AML-193 (cell line): ENCODE data around the gene LZTR1.

Experiments
- DNase-seq, 2 experiments: peaks; one replicate each; lab custom pipeline; 2025; lab: John Stamatoyannopoulos, UW

Gene LZTR1

DNA sequence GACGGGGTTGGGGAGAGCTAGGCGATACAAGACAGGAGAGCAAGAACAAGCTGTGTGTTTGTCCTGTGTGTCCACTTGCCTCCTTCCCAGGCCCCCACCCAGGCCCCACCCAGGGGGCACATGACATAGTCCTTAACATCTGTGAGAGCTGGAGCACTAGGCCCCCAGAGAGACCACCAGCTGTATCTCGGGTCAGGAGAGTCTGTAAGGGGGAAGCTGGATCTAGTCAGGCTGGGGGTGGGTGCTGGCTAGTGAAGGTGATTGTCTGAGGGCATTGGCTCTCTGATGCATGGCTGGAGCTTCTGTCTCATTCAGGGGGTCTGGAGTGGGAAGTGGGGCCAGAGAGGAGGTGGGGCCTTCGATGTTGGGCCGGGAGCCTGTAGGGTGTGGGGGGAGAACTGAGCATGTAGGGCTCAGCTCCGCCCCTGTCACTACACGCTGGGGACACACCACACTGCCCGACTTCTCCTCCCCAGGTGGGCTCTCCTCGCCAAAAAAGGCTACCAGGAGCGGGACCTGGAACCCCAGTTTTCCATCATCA is 33.4 kb downstream of the LZTR1 start:
- no peak for DNase-seq

DNA sequence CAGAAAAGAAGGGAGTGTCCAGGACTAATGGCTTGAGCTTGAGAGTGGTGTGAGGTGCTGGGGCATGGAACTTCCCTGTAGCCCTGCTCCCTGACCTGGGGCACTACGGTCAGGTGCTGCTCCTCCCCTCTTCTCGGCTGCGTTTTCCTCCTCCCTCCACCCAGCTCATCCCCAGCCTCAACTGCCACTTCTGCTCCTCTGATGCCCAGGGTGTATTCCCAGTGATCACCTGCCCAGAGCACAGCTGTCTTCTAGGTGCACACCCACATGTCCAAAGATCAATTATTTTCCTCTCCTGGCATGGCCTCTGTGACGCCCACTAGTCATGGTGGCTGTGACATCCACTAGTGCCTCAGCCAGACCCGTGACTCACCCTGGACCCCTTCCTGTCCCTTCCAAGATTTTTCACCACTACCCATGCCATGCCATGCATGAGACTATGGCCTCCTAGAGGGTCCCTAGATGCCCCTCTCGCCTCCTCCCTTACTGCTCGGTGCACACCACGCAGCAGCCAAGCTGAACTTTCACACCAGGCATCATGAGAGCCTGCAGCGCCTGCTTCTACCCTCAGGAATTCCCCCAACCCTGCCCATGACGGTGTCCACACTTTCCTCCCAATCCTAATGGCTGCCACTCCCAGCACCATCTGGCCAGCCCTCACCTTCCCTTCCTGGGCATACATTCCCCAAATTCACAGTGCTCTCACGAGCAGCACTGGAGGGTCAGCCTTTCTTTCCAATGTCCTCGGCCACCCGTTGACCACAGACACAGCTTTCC is 34.7 kb downstream of the LZTR1 start:
- DNase-seq = no peak

DNA sequence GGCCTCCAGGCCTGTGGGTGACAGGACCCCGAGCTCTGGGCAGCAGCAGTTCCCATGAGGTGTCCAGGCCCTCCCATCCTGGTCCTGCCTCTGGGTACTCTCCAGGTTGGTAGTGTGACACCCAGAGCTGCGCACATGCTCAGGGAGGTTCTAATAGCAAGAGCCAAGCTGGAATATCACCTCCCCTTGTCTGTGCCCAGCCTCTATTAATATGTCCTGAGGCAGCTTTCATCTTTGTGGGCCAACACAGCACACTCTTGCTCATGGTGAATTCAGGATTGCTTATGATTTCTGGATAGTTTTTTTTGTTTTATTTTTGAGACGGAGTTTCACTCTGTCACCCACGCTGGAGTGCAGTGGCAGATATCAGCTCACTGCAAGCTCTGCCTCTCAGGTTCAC is 36.2 kb downstream of the LZTR1 start:
- DNase-seq = no peak

DNA sequence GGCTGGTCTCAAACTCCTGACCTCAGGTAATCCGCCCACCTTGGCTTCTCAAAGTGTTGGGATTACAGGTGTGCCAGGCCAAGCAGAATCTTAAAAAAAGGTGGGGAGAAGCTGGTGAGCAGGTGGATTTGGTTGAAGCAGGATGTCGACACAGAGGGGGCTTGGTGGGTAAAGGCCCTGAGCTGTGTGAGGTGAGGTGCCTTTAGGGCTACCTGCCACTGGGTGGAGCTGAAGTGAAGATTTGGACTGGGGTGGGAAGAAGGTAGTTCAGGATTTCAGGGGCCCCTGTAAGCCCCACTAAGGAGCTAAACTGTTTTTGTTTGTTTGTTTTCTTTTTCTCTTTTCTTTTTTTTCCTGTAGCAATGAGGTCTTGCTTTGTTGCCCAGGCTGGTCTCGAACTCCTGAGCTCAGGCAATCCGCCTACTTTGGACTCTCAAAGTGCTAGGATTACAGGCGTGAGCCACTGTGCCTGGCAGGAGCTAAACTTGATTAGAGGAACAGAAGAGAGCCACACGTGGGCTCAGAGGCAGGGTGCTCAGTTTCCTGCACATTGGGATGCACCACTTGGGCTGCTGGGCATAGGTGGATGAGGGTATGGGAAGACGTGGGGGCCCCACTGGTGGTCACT is 38.8 kb downstream of the LZTR1 start:
- DNase-seq = peak; percentile 11 to 19

DNA sequence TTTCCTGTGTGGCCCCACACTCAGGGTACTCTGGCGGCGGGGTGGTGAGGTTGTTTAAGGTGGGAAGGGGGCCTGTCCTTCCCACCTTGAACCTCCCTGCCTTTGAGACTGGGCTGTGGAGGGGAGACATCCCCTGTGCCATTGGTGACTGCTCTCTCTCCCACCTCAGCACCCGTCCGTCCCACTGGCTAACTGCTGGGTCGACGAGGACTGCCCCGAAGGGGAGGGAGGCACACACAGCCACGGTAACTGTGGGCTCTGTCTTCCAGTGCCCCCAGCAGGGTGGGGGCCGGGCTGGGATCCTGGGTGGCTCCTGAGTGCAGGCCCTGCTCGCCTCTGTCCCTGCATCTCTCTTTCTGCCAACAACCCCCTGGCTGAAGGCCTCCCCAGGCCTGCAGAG is 40.4 kb downstream of the LZTR1 start:
- no peak for DNase-seq

DNA sequence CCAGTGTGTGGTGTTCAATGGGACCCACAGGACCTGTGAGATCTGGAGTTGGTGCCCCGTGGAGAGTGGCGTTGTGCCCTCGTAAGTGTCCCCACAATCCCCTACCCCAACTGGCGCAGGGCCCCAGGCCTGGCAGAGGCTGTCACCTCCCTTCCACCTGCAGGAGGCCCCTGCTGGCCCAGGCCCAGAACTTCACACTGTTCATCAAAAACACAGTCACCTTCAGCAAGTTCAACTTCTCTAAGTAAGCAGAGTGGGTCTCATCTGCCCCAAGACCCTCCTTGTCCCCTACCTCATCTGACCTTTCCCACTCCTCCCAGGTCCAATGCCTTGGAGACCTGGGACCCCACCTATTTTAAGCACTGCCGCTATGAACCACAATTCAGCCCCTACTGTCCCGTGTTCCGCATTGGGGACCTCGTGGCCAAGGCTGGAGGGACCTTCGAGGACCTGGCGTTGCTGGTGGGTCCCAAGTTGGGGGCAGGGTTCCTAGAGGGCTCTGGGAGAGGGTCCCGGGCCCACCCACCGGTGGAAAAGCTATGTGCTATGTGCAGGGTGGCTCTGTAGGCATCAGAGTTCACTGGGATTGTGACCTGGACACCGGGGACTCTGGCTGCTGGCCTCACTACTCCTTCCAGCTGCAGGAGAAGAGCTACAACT is 41.0 kb downstream of the LZTR1 start:
- no peak for DNase-seq

DNA sequence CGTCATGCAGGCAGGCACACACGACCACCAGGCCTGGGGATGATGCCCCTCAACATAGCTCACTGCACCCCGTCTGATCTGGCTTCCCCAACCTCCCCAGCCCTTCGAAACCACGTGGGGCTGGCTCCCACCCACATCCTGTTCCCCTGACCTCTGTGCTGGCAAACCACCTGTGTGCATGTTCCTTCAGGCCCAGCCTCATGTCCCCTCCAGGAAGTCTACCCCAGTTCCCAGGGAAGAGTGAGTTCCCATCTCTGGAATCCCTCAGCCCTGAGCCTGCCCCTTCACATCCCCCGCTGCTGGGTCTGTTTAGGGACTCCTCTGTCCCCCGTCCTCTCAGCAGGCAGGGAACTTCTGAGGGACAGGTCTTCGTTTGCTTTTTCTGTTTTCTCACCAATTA is 43.2 kb downstream of the LZTR1 start:
- DNase-seq = no peak

DNA sequence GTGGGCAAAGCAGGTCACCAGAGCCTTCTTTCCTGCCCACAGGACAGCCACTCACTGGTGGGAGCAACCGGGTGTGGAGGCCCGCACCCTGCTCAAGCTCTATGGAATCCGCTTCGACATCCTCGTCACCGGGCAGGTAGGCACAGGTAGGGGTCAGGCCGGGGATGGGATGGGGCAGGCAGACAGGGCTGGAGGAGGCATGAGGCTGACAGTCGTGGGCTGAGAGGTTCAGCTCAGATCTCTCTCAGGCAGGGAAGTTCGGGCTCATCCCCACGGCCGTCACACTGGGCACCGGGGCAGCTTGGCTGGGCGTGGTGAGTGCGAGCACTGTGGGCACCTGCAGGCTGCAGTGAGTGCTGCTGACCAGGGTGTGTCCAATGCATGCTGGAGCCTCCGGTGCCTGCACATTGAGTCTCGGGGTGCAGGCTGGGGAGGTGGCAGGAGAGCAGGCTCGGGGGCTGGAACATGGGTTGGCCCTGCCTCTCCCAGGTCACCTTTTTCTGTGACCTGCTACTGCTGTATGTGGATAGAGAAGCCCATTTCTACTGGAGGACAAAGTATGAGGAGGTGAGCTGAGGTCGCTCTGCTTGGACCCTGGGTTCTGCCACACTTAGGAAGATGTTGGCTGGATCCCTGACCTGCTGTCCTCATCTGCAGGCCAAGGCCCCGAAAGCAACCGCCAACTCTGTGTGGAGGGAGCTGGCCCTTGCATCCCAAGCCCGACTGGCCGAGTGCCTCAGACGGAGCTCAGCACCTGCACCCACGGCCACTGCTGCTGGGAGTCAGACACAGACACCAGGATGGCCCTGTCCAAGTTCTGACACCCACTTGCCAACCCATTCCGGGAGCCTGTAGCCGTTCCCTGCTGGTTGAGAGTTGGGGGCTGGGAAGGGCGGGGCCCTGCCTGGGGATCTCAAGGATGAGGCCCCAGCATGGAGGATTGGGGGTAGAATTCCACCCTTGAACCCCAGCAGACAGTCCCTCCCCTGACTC is 44.0 kb downstream of the LZTR1 start:
- DNase-seq = no peak

DNA sequence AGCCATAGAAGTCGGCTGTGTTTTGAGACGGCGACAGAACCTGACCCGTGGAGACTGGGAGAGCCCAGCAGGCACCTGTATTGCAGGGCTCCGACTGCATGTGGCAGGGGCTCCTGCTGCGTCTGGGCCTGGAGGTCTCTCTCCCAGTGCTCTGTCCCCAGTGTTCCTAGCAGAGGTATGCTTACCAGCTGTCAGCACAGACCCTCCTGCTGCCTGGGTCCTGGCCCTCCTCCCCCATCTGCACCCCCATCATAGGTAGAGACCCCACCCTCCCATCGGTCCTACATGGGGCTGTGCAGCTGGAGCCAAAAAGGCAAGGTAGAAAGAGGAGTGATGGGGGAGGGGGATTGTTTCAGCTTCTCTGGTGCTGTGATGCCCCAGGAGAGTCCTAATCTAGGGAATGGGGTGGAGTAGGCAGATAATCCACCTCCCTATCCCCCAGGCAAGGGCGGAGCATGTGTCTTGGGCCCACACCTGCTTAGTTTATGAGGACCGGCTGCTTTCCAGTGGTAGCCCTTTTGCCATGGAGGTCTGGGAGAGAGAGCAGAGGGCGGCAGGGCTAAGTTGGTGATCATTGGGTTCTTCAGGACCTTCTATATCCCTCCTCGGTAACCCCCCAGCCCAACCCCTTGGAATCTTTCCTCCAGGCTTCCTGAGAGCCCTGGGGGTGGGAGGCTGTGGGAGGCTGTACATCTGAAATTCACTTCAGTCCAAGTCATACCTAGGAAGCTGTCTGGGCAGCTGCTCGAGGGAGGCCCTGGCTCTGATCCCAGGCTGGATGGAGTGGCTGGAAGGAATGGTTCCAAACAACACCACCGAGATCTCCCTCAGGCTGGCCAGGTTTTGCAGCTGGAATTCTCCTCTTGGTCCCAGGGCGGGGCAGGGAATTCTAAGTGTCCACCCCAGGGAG is 44.9 kb downstream of the LZTR1 start:
- no peak for DNase-seq

DNA sequence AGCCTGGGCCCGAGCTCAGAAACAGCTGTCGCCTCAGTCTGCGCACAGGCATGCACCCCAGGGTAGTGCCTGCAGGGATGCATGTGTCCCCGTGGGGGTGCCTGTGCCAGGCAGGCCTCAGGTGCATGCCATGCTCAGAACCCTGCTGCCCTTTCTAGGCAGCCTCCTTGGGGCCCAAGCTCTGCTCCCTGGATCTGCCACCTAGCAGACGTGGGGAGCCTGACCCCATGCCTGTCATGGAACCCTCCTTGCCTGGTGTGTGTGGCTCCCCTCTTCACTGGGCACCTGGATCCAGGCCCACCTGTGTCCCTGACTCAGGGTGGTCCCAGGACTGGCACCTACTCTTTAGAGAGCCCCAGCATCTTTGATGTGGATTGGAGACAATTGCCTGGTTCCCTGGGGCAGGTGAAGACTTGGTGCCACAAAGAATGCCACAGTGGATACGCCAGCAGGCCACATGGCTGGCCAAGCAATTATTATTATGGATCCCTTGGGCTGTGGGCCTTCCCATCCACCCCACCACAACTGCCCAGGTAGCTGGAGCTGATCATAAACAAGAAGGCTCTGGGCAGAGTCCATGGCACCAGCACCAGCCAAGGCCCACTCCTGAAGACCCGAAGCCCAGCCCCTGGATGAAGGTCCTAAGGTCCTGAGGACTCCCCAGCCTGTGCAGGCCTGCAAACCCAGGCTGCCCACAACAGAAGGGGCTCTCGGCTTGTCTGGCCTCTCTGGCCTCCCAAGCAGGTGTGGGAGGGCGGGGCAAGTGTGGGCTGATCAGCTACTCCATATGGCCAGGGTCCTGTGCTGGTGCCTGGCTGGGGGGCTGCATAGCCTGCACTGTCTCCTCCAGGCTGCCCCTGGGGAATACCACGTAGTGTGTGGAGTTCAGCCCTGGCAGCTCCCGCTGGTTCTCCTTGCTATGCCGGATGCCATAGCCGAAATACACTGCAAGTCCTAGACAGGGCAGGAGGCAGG is 46.5 kb downstream of the LZTR1 start:
- no peak for DNase-seq

DNA sequence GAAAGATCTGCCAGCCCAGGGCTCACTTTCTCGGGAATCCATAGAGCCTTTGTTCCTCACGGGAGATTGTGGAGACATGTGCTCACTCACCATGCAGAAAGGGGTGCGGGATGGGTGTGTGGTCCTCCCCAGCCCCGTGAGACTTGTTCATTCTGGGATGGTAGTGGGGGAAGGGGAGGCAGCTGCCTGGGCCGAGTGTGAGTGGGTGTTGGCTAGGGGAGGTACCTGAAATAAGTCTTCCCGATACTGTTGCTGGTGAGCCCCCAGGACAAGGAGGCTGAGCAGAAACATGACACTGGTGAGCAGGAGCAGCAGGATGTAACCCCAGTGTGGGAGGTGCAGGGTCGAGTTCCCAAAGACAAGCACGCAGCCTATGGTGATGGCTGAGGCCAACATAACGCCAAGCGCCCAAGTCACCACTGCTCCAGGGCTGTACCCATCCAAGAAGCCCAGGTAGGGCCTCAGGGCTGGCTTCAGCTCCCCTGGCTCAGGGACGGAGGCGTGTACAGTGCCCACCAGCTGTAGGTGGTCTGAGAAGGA is 47.5 kb downstream of the LZTR1 start:
- DNase-seq = no peak

DNA sequence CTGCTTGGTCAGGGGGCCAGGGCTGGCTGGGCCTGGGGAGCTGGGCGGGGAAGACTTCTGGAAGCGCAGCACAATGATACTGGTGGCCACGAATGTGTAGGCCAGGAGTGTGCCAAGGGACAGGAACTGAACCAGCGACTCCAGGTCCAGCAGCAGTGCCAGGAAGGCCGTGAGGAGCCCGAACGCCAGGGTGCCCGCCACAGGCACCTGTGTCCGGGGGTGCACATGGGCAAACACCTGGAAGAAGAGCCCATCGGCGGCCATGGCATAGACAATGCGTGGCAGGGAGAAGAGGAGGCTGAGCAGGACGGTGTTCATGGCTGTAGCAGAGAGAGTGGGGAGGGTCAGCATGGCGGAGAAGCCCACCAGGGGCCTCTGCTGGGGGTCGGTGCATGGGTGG is 47.9 kb downstream of the LZTR1 start:
- DNase-seq = no peak

DNA sequence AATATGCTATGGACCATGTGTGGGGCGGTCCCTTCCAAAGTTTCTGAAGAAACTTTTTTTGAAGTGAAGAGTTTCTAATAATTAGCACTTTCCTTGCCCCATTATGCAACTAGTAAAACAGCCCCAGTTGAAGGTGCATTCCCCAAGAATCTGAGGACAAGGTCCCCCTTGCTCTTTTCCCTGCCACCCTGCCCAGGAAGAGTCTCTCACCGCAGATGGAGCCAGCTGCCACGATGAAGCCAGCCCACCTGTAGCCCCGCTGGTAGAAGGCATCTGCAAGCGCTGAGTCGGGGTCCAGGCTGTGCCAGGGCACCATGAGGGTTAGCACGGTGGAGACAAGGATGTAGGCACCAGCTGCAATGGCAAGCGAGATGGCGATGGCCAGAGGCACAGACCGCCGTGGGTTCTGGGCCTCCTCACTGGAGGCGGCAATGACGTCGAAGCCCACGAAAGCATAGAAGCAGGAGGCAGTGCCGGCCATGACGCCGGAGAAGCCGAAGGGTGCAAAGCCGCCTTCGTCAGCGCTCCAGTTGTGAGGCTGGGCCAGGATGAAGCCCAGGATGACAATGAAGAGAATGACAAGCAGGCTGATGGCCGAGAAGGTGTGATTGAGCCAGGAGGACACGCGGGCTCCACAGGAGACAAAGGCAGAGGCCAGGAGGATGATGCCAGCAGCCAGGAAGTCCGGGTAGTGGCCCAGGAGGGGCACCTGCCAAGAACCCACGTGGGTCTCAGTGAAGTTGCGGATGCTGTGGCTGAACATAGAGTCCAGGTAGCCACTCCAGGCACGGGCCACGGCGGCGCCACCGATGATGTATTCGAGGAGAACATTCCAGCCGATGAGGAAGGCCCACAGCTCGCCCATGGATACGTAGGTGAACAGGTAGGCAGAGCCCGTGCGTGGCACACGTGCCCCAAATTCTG is 48.8 kb downstream of the LZTR1 start:
- DNase-seq = no peak

DNA sequence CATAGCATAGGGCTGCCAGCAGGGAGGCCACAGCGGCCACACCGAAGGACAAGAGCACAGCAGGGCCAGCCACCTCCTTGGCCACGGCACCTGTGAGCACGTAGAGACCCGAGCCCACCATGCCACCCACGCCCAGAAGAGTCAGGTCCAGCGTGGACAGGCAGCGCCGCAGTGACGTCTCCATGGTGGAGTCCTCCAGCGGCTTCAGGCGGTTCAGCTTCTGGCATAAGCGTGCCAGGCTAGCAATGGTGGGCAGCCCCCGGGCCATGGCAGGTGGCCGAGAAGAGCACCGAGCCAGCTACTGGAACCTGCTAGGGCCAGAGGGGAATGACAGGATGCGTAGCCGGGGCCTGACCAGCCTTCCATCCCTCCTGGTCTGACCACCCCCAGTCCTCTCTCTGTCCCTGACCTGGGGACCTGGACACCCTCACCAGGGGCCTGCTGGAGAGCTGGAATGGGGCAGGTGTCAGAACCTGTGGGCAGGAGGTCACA is 49.5 kb downstream of the LZTR1 start:
- DNase-seq = no peak

DNA sequence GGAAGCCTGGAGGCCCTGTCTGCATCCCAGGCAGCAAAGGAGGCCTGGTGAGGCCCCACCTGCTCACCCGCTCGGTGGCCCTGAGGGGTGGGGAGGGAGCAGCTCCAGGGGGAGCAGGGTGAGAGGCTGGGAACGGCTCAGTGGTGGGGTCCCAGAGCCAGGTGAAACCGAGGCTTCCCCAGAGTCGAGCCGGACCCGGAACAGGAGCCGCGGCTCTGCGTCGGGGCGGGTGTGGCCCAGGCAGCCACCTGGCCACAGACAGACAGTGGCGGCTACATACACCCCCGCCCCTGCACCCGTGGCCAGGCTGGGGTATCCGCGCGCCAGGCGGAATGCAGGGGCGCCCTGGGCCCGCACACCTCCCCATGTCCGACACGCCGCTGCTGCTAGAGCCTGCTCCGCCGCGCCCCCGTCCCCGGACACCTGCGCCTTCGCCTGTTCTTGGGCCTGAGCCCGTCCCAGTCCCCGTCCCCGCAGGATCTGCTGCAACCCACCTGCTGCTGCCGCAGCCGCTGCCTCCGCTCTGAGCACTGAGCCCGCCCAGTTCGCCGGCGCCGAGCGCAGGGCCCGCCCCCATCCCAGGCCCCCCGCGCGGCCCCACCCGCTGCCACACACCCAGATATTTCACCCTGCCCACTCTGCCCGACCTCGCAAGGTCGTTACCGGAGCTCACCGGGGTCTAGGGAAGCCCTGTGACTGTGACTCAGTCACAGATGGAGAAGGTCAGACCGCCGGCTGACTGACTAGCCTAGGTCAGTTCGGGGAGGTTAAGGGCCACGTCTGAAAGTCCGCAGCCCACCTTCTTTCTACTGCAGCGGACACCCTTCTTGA is 50.2 kb downstream of the LZTR1 start, which contains the start of gene SLC7A4:
TSS of gene SLC7A4 (minus strand) at position 525 of the 831 bp plus-strand sequence. CDS start 749 bp downstream, outside the sequence.
- DNase-seq = no peak

DNA sequence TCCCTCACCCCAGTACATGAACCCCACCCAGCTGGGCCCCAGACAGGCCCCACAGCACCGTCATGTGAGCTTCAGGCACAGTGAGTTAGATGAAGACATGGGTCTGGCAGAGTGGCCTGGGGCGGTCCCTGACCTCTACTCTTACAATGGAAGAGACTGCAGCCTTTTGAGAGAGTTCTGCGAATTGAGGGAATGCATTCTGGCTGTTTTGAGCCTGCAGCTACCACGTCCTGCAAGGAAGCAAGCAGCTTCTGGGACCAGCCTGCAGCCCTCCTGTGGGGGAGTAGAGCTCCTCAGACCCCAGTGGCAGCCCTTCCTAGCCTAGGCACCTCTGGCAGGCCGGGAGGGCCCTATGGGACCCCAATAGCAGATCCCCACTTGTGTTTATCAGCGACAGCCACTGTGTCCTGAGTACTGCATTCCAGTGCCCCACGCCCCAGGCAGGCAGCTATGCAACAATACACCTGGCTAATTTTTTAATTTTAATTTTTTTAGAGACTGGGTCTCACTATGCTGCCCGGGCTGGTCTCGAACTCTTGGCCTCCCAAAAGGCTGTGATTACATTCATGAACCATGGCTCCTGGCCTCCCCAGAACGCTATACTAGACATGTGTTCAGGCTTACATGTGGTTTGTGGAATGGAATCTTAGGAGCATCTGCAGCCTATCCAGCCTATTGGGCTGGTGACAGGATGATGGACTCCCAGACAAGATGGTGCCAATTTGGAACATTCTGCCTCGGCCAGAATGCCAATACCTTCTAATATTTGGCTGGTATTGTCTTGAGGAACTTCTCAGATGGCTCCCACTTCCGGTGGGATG is 51.0 kb downstream of the LZTR1 start:
- no peak for DNase-seq
